Endothelial cell of umbilical vein (primary cell): ENCODE measurements around the gene ALG1L2. TPM values are rescaled to one million over a fixed set of nuclear protein-coding genes. Genes with fewer than 3 reads are reported as not detected.
"Not testable (repeated sequence)": the region's sequence is repeated elsewhere in the genome, so short reads cannot be mapped to it uniquely, and the experiment has no call there.

Experiments used
- BruUV-seq: library from RNA; stranded (reverse); fragments of 400-500 nt; replicated peaks from 2 replicates; lab custom pipeline; 2021; lab: Mats Ljungman, UMichigan
- CTCF ChIA-PET: fragments of 300-600, 350-600 bp; sonication (Branson Sonifier 250); formaldehyde crosslinking; loops from one replicate; lab custom pipeline; 2021; ENCODE audit warnings: antibody characterized with exemption, inconsistent platforms; lab: Charles Lee
- POLR2A ChIA-PET: fragments of 300-600, 350-600 bp; sonication (Branson Sonifier 250); formaldehyde crosslinking; loops from one replicate; lab custom pipeline; 2021; ENCODE audit warnings: antibody characterized with exemption, inconsistent platforms; lab: Charles Lee
- DNase-seq: peaks from one replicate; pipeline ENCODE4 v3.0.0-alpha.2; 2011; ENCODE audit warnings: low read depth, low spot score
- FAIRE-seq: peaks from 2 replicates; lab custom pipeline; 2011; peaks lifted over from hg19 to GRCh38; lab: Jason Lieb, UNC
- H2AFZ ChIP-seq: 2 replicates; pipeline ENCODE4 v1.6.0; 2012; ENCODE audit warnings: low read depth, low read length, control low read depth, inconsistent platforms
- H3K27ac ChIP-seq: 2 replicates; pipeline ENCODE4 v1.5.1; 2011; ENCODE audit warnings: low read depth, mild to moderate bottlenecking, control low read depth, low read length, moderate library complexity; ENCODE audit not compliant: insufficient read depth
- H3K27me3 ChIP-seq, 2 experiments: 2 replicates each; pipeline versions ENCODE4 v1.6.0 to v1.6.1; 2011; ENCODE audit warnings: low read length in 2 of 2, mixed read lengths in 1 of 2; ENCODE audit not compliant: control insufficient read depth in 2 of 2, insufficient read depth in 2 of 2
- H3K36me3 ChIP-seq, 2 experiments: 2 replicates in 1 of 2; 3 replicates in 1 of 2; pipeline ENCODE4 v1.5.1; 2011; ENCODE audit warnings: low read length in 2 of 2, mild to moderate bottlenecking in 1 of 2, moderate library complexity in 1 of 2; ENCODE audit not compliant: control insufficient read depth in 2 of 2, insufficient read depth in 2 of 2; ENCODE audit errors: extremely low read depth in 1 of 2
- H3K4me1 ChIP-seq: 3 replicates; pipeline ENCODE4 v1.5.1; 2011; ENCODE audit warnings: mild to moderate bottlenecking, low read length; ENCODE audit not compliant: control insufficient read depth, insufficient read depth; ENCODE audit errors: extremely low read depth
- H3K4me2 ChIP-seq: 2 replicates; pipeline ENCODE4 v1.6.1; 2011; ENCODE audit warnings: low read length, control low read depth, mixed read lengths; ENCODE audit not compliant: insufficient read depth
- H3K4me3 ChIP-seq, 3 experiments: fragments of 200-600 bp in 1 of 3; sonication (generic), shearing (Covaris generic) in 1 of 3; replicated peaks in 1 of 3; 2 replicates each; pipeline ENCODE4 v1.5.1; 2011 to 2016; ENCODE audit warnings: control low read depth in 3 of 3, low read length in 3 of 3, mild to moderate bottlenecking in 2 of 3, inconsistent platforms in 1 of 3, low read depth in 1 of 3, moderate library complexity in 1 of 3; ENCODE audit not compliant: insufficient read depth in 1 of 3
- H3K79me2 ChIP-seq: 2 replicates; pipeline ENCODE4 v1.6.0; 2012; ENCODE audit warnings: low read length, inconsistent platforms; ENCODE audit not compliant: control insufficient read depth, insufficient read depth
- H3K9ac ChIP-seq: replicated peaks from 2 replicates; pipeline ENCODE3; 2011; ENCODE audit warnings: low read length, control low read depth; ENCODE audit not compliant: insufficient read depth; ENCODE audit errors: extremely low read depth
- H3K9me1 ChIP-seq: replicated peaks from 3 replicates; pipeline ENCODE4 v1.6.0; 2011; ENCODE audit warnings: mild to moderate bottlenecking, low read length; ENCODE audit not compliant: control insufficient read depth, insufficient read depth; ENCODE audit errors: extremely low read depth
- H3K9me3 ChIP-seq: replicated peaks from 2 replicates; pipeline ENCODE4 v1.5.1; 2012; ENCODE audit warnings: low read length, inconsistent platforms; ENCODE audit not compliant: control insufficient read depth, insufficient read depth
- H4K20me1 ChIP-seq: replicated peaks from 2 replicates; pipeline ENCODE3; 2011; ENCODE audit warnings: mild to moderate bottlenecking, low read length; ENCODE audit not compliant: control insufficient read depth, insufficient read depth; ENCODE audit errors: extremely low read depth
- EZH2 ChIP-seq: IDR thresholded peaks from 2 replicates; pipeline ENCODE4 v1.6.1; 2012; ENCODE audit warnings: borderline replicate concordance, low read depth, mild to moderate bottlenecking, moderate library complexity, low read length, inconsistent platforms; ENCODE audit not compliant: severe bottlenecking
- FOS ChIP-seq: IDR thresholded peaks from 2 replicates; pipeline ENCODE4 v1.6.1; 2011; ENCODE audit warnings: mild to moderate bottlenecking, low read length, moderate library complexity, borderline replicate concordance; ENCODE audit not compliant: insufficient read depth
- GATA2 ChIP-seq: IDR thresholded peaks from 2 replicates; pipeline ENCODE4 v1.7.0; 2011; ENCODE audit warnings: low read depth, mild to moderate bottlenecking, moderate library complexity, mixed read lengths, low read length; ENCODE audit not compliant: insufficient read length, insufficient read depth
- JUN ChIP-seq: IDR thresholded peaks from 2 replicates; pipeline ENCODE4 v1.6.1; 2011; ENCODE audit warnings: borderline replicate concordance, low read depth; ENCODE audit not compliant: insufficient read length, insufficient read depth
- MYC ChIP-seq: IDR thresholded peaks from one replicate; pipeline ENCODE4 v1.6.1; 2011; ENCODE audit warnings: mild to moderate bottlenecking, low read depth, low read length
- POLR2A ChIP-seq: IDR thresholded peaks from 2 replicates; pipeline ENCODE4 v1.6.1; 2012; ENCODE audit warnings: low read depth, mild to moderate bottlenecking, control low read depth, low read length
- POLR2AphosphoS5 ChIP-seq: IDR thresholded peaks from 2 replicates; pipeline ENCODE4 v1.6.1; 2012; ENCODE audit warnings: low read depth, mild to moderate bottlenecking, control low read depth, low read length, moderate library complexity; ENCODE audit not compliant: insufficient read depth
- dilution Hi-C: fragments of 300-500 bp; cut with MboI; formaldehyde crosslinking; loops from one replicate; pipeline ENCODE4 v1.15.0; 2019; ENCODE audit warnings: low sequenced_read_pairs; ENCODE audit not compliant: extremely low pct_ligation_motif_present
- intact Hi-C: fragments of 100-400 bp; cut with micrococcal nuclease; formaldehyde crosslinking; loops from one replicate; pipeline ENCODE4 v1.10.0; 2022
- polyA plus RNA-seq, 4 experiments: library from polyadenylated mRNA; depleted of rRNA in 3 of 4; stranded (reverse) in 3 of 4; unstranded in 1 of 4; fragments of >200 nt; gene quantifications; 2 replicates each; pipeline versions ENCODE4 v1.2.1 to v1.2.3, GENCODE V29; 2011 to 2012; ENCODE audit warnings: missing spikeins in 1 of 4
- total RNA-seq: library from RNA; stranded (reverse); gene quantifications from 2 replicates; pipeline ENCODE4 v1.2.3, GENCODE V29; 2021
- TF ChIP-seq, protein P1 (sequence below): IDR thresholded peaks from 2 replicates; pipeline ENCODE4 v1.6.1; 2011; ENCODE audit not compliant: insufficient read depth, insufficient read length
- TF ChIP-seq, protein P2 (sequence below), 2 donors: IDR thresholded peaks; 1 replicate in 1 of 2; 2 replicates in 1 of 2; pipeline ENCODE4 v1.5.1; 2011; ENCODE audit warnings: low read length in 2 of 2, mild to moderate bottlenecking in 2 of 2, moderate library complexity in 2 of 2, control low read depth in 1 of 2, inconsistent platforms in 1 of 2, low read depth in 1 of 2; ENCODE audit not compliant: insufficient read depth in 1 of 2; ENCODE audit errors: extremely low read depth in 1 of 2

Gene ALG1L2
- total and polyA plus RNA-seq, 2 donors (not counting 3 experiments of a cell fraction or from before 2014, with no cell fraction given): not detected

GRCh38 chr3:130086628-130087027 lies 5.0 kb downstream of the ALG1L2 start:
- H3K4me3 ChIP-seq, H3K79me2 ChIP-seq, BruUV-seq, H3K36me3 ChIP-seq, intact Hi-C loops, H3K27ac ChIP-seq, POLR2A ChIA-PET, DNase-seq, H3K4me2 ChIP-seq, dilution Hi-C loops, FAIRE-seq, H3K27me3 ChIP-seq, H3K9ac ChIP-seq, H3K9me3 ChIP-seq, H2AFZ ChIP-seq, H3K9me1 ChIP-seq, CTCF ChIA-PET, H4K20me1 ChIP-seq, H3K4me1 ChIP-seq: not testable (repeated sequence)

DNA sequence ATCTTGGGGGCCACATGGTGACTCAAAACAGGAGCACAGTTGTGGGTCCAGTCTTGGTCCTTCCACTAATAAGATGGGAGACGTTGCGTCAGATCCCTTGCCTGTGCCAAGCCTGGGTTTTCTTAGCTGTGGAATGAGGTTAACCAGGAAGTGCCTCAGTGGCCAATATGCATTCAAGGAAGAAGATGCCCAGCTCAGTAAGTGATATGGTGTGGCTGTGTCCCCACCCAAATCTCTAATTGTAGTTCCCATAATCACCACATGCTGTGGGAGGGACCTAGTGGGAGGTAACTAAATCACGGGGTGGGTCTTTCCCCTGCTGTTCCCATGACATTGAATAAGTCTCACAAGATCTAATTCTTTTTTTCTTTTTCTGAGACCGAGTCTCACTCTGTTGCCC lies 6.4 kb downstream of the ALG1L2 start:
- Histone ChIP-seq H3K4me1 (no peaks in the 10 kb centered on the region), H3K27ac (no peak overlapping the region), H3K9me3 (no peaks in the 10 kb centered on the region), H3K27me3 (peaks cover 0 to 5% of the 10 kb centered on the region in 2 experiments), H3K4me2 (no peak overlapping the region), H4K20me1 (no peaks in the 10 kb centered on the region), H3K4me3 (no peak overlapping the region), H3K9me1 (no peaks in the 10 kb centered on the region), H3K9ac (no peak overlapping the region), H2AFZ (no peak overlapping the region), H3K79me2 (no peaks in the 10 kb centered on the region), H3K36me3 (no peaks in the 10 kb centered on the region)
- no peak for DNase-seq
- intact Hi-C loops: loop anchor here (1.0 kb wide), 1 partner anchor 49 kb away; no protein-coding TSS in a partner anchor
- ChIA-PET POLR2A (interaction anchor here (0.6 kb wide), 1 partner anchor 327 kb away, joined by 5 read pairs; no protein-coding TSS in a partner anchor), CTCF (interaction anchor here (1.2 kb wide), 1 partner anchor 10 kb away, joined by 3 read pairs; no protein-coding TSS in a partner anchor)
- BruUV-seq: no TSS peak
- dilution Hi-C loops: no loop called here
- FAIRE-seq: no peak
- TF ChIP-seq, protein P1, sequence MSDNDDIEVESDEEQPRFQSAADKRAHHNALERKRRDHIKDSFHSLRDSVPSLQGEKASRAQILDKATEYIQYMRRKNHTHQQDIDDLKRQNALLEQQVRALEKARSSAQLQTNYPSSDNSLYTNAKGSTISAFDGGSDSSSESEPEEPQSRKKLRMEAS: no peak
- TF ChIP-seq FOS (no peak), POLR2AphosphoS5 (no peak), MYC (no peak), POLR2A (no peak), GATA2 (no peak), EZH2 (no peak), JUN (no peak)
- TF ChIP-seq, protein P2, sequence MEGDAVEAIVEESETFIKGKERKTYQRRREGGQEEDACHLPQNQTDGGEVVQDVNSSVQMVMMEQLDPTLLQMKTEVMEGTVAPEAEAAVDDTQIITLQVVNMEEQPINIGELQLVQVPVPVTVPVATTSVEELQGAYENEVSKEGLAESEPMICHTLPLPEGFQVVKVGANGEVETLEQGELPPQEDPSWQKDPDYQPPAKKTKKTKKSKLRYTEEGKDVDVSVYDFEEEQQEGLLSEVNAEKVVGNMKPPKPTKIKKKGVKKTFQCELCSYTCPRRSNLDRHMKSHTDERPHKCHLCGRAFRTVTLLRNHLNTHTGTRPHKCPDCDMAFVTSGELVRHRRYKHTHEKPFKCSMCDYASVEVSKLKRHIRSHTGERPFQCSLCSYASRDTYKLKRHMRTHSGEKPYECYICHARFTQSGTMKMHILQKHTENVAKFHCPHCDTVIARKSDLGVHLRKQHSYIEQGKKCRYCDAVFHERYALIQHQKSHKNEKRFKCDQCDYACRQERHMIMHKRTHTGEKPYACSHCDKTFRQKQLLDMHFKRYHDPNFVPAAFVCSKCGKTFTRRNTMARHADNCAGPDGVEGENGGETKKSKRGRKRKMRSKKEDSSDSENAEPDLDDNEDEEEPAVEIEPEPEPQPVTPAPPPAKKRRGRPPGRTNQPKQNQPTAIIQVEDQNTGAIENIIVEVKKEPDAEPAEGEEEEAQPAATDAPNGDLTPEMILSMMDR (IDR thresholded peaks at IDR 0.05; ENCODE audit: extremely low read depth in 1 of 2, insufficient read depth in 1 of 2, low read depth in 1 of 2, low read length in 2 of 2): no peak

DNA sequence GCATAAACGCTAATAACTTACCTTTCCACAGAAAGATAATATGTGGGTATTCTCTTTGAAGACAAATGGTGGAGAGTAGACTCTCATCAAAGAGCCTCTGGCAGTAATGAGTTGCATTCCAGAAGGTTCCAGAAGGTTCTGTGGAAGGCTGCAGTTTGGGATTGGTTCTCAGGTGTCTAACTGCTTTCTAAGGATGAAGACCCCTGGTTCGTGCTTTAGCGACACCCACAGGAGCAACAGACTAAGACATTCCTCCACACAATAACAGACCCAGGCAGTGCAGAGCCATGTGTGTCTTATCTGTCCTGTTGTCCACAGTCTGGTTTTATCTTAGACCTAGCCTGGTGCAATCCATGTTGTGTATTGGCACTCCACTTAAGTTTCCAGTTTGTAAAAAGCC lies 9.1 kb downstream of the ALG1L2 start:
- FAIRE-seq, H3K9me1 ChIP-seq, H3K4me1 ChIP-seq, H2AFZ ChIP-seq, H3K9ac ChIP-seq, POLR2A ChIA-PET, H3K4me3 ChIP-seq, H3K79me2 ChIP-seq, H4K20me1 ChIP-seq, dilution Hi-C loops, BruUV-seq, H3K9me3 ChIP-seq, DNase-seq, H3K27me3 ChIP-seq, H3K27ac ChIP-seq, H3K4me2 ChIP-seq, H3K36me3 ChIP-seq: not testable (repeated sequence)
- CTCF ChIA-PET: interaction anchor here (1.4 to 1.6 kb wide), 2 partner anchors 15 to 148 kb away, joined by 6 to 13 read pairs; no protein-coding TSS in a partner anchor
- intact Hi-C loops: loop anchor here (10.0 kb wide), 1 partner anchor 466 kb away; no protein-coding TSS in a partner anchor
